HG03066 (cell line): Measurements from ENCODE around the gene SLC4A2.

Source experiments
- ATAC-seq: cut with Tn5 transposase; IDR thresholded peaks from one replicate; pipeline ENCODE4 v1.9.1; 2021; ENCODE audit warnings: low read depth; ENCODE audit not compliant: unreplicated experiment

SLC4A2 gene

GRCh38 chr7:151076863-151077704 lies 17.7 kb downstream of the SLC4A2 start:
- ATAC-seq: no peak

DNA sequence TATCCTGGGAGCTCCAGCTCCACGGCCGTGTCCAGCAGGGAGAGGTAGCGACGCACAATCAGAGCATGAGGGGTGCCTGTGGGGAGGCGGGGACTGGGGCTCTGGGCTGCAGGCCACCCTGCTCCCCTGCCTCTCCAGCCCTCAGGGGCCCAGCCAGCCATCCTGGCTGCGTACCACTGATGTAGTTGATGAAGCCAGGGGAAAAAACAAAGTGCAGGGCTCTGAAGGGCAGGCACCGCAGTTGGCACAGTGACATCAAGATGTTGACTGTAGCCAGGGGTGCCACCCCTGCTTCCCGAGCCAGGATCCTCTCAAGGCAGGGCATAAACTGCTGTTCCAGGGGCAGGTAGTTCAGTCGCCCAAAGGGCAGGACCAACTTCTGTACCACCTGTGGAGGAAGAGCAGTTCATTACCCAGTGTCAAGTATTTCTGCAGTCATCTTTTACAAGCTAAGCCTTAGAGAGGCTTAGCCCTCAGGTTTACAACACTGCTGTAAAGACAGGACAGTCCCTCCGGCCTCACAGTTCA lies 18.4 kb downstream of the SLC4A2 start:
- ATAC-seq: no peak

DNA sequence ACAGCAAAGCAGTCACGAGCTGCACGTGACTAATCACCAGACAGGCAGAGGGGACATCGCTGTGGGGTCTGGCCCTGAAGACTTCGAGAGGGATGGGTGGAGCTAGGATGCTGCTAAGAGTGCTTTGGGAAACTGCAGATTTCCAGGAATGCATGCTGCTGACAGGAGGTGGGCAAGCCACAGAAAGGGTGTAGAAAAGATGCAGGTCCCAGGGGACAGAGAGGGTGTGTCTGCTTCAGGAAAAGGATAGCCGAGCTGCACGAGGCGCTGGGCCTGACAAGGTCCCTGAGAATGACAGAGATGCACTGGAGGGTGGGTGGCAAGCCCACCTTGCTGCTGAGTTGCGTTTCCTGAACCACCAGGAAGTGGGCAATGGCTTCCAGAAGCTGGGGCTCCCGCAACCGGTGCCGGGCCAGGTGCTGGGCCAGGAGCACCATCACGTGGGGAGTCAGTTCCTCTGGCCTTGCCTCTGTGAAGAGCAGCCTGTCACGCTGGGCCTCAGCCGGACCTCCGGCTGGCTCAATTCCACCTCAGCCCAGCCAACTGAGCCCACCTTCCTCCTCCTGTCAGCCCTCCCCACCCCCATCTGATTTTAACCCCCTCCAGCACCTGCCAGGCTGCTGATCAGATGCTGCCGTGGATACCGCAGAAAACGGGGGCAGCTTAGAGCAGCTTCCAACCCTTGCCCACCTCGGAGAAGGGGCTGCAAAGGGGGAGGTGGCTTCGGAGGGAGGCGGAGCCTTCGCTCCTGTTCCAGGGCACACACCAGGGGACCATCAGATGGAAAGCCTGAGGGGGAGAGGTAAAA lies 19.0 kb downstream of the SLC4A2 start:
- no peak for ATAC-seq

GRCh38 chr7:151079199-151079910 lies 20.0 kb downstream of the SLC4A2 start:
- no peak for ATAC-seq

- no peak for ATAC-seq
Observed at GRCh38 chr7:151080067-151080521, 20.7 kb downstream of the SLC4A2 start.

- peak; percentile 66 for ATAC-seq
Observed at GRCh38 chr7:151080522-151081169, 21.3 kb downstream of the SLC4A2 start, which contains the start of gene FASTK. FASTK (minus strand) TSS chr7:151080809; CDS start chr7:151080766, 43 bp downstream.

- no peak for ATAC-seq
Observed at GRCh38 chr7:151081170-151082101, 22.0 kb downstream of the SLC4A2 start.

GRCh38 chr7:151082141-151083070 lies 23.0 kb downstream of the SLC4A2 start:
- no peak for ATAC-seq

- ATAC-seq: peak; percentile 42
Observed at GRCh38 chr7:151083071-151083823, 23.9 kb downstream of the SLC4A2 start, which contains the start of gene TMUB1. TMUB1 (minus strand) TSS chr7:151083493; CDS start chr7:151082563, 930 bp downstream.

DNA sequence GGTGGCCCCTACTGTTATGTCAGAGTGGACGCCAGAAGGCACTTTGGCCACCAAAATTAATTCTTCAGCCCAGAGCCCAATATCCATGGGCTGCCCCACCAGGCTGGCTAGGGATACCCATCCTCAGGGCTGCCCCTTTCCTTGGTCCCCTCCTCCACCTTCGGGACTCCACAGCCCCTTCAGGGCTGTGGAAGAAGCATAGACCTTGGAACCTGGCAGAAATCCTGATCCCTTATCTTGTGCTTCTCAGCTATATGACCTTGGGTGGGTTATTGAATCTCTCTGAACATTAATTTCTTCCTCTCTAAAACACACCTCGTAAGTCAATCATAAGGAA lies 24.4 kb downstream of the SLC4A2 start:
- ATAC-seq: no peak

DNA sequence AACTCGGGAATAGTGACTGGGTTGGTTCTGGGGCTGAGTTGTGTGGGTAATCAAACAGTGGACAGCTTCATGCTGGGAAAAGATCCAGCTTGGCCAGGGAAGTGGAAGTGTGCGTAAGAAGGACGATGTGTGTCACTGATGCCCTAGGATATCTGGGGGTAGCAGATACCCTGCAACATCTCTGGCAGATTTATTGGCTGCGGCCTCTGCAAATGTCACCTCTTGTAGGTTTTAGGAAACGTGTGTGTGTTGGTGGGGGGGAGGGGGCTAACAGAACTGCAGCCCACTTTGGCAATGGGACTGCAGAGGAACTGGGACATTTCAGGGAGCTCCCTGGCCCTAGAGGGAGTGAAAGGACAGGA lies 25.9 kb downstream of the SLC4A2 start:
- no peak for ATAC-seq

GRCh38 chr7:151085691-151086620 lies 26.6 kb downstream of the SLC4A2 start, which contains the start of gene AGAP3:
AGAP3 (plus strand) TSS chr7:151086475; CDS start chr7:151086742, 267 bp downstream.
- peak; percentile 45 for ATAC-seq

DNA sequence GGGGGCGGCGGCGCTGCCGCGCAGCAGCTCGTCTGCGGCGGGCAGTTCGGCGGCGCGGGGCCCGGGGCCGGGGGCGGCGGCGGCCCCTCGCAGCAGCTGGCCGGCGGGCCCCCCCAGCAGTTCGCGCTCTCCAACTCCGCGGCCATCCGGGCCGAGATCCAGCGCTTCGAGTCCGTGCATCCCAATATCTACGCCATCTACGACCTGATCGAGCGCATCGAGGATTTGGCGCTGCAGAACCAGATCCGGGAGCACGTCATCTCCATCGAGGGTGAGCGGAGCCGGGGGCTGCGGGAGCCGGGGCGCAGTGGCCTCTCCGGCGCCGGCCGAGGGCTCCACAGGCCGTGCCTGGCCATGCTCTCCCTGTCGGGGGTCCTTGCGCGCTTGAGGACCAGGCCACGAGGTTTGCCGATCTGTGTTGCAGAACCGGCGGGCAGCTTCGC lies 27.4 kb downstream of the SLC4A2 start:
- ATAC-seq: no peak

GRCh38 chr7:151087245-151088018 lies 28.0 kb downstream of the SLC4A2 start:
- ATAC-seq: no peak
